GM18519 (cell line): Measurements from ENCODE around the gene CYTH3.
"Not testable (repeated sequence)": the region's sequence is repeated elsewhere in the genome, so short reads cannot be mapped to it uniquely, and the experiment has no call there.

Experiments
- ATAC-seq: cut with Tn5 transposase; IDR thresholded peaks from one replicate; pipeline ENCODE4 v1.9.1; 2021; ENCODE audit warnings: mild to moderate bottlenecking, moderate library complexity; ENCODE audit not compliant: unreplicated experiment, low FRiP score

The CYTH3 gene

DNA sequence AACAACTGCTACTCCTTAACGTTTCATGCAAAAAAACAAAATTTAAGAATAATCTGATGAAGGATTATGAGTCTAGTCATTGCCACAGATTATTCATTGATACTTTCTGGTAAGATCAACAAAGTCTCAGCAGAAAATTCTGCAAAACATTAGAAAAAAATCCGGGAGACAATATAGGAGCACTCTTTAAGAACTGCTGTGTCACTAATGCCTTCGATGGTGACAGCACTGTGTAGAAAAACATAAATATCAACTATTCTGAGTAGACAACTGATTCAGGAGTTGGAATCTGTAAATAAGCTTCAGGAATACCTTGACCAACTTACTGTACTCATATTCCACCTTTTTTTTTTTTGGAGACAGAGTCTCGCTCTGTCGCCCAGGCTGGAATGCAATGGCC lies 69.0 kb downstream of the CYTH3 start:
- no peak for ATAC-seq

DNA sequence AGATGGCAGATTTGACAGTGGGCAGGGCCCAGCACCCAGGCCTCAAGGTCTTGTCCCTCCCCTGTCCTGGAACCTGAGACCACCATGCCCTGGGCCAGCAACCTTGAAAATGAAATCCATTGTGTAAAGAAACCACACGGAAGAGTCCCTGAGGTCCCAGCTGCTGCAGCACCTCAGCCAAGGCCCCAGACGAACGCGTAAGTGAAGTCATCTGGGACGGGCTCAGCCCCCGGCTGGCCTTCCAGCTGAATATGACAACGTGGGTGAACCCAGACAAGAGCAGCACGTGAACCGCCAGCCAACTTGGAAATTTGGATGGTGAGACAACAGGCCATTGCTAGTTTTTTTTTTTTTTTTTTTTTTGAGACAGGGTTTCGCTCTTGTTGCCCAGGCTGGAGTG lies 70.3 kb downstream of the CYTH3 start:
- no peak for ATAC-seq

DNA sequence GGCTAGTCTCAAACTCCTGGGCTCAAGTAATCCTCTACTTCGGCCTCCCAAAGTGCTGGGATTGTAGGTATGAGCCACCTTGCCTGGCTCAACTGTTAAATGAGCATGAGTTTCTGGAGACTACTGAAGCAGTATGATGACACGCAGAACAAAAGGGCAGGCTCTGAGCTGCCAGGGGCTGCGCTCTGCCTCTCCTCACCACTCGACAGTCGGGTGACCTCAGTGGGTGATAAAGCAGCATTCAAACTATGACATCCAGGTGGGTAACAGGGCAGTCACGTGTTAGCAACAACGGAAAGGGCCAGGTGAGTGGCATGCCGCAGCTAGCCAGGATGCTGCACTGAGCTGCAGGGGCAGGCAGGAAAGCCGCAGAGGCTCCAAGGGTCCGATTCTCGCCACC lies 71.5 kb downstream of the CYTH3 start:
- no peak for ATAC-seq

DNA sequence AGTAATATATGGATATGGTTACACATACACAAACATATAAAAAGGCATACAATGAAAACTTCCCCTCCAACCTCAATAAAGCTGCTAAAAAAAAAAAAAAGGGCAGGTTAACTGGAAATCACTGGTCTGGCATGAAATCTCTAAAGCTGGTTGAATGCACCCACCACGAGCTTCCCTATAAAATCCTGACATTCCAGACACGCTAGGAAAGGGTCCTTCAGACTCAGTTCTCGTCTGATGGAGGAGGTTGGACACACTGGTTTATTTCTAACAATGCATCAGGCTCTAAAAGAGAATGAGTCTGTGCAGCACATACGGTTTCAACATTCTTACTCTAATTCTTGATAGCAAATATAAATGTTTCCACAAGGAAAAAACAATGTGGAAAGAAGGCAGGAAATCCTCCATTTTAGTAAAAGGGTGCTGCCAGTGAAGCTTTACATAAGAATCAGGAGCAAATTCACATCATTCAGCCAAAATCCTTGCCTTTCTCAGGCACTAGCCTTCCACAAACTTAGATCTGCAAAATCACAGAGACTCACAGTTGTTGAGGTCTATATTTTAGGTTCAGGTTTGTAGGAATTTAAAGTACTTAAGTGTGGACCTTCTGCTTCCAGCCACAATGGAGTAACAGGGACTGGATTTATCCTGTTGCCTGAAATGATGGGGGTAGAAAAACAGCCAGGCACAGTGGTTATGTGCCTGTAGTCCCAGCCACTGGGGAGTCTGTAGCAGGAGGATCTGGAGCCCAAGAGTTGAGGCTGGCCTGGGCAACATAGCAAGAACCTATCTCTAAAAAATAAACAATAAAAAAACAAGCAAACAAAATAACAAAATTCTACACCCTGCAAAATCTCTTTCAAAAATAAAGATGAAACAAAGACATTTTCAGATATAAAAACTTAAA lies 73.5 kb downstream of the CYTH3 start:
- no peak for ATAC-seq

DNA sequence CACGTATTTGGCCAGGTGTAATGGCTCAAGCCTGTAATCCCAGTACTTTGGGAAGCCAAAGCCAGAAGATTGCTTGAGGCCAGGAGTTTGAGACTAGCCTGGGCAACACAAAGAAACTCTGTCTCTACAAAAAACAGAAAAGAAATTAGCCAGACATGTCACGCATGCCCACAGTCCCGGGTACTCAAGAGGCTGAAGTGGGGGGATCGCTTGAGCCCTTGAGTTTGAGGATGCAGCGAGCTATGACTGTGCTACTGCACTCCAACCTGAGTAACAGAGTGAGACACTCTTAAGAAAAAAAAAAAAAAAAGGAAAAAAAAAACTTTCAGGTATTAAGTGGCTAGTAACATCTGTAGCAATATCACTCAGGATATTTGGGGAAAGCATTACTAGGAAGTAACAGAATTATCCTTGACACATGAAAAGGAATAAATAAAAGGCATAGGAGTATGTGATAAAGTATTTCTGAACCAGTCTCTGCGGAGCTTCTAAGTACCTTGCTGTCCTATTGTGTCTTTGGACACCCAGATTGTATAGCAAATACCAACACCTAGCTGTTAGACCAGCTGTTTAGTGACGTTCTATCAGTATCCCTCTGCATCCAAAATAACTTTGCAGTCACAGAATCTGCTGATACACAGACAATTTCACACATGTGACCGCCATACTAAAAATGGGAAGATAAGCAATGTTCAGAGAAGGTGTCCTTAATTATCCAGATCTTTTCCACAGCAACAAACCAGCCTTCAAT lies 74.4 kb downstream of the CYTH3 start:
- no peak for ATAC-seq

DNA sequence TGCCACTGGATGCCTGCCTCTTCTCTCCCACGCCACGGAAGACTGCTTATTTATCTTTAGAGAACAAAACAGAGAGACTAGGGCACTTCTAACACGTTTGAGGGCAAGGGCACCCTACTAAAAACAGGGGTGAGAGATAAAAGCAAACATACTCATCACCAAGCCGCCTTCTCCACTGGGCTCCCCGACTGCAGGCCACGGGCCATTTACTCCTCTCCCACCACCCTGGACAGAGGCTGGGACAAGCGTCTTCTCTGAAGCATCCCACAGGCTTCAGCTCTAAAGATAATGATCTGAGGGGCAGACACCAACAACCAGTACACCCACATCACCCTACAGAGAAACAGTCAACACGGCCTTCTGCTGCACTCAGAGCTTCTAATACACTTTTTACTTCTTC lies 78.7 kb downstream of the CYTH3 start:
- no peak for ATAC-seq

DNA sequence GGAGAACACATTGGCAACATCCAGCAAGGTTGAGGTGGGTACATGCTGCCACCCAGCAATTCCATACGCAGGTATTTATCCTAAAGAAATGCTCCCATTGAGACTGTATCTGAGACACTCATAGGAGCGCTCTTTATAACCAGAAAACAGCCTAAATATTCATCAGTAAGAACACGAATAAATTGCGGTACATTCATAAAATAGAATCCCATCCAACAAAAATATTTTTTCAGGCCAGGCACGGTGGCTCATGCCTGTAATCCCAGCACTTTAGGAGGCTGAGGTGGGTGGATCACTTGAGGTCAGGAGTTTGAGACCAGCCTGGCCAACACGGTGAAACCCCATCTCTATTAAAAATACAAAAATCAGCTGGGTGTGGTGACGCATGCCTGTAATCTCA lies 81.9 kb downstream of the CYTH3 start:
- ATAC-seq: not testable (repeated sequence)

DNA sequence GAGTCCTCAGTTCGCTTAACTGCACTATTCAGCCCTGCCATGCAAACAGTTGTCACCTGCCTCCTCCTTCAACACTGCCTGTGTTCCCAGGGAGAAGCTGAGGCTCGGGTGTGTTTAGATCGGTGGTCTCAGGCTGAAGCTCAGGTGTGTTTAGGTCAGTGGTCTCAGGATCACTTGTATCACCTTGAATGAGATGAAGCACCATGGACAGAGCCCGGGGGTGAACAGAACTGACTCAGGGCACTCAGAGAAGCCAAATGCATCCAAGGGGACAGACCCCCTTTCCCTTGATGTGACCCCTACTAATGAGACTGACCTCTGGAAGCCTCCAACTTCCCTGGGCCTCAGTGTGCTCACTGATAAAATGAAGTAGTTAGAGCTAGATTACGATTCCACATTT lies 84.0 kb downstream of the CYTH3 start:
- no peak for ATAC-seq

DNA sequence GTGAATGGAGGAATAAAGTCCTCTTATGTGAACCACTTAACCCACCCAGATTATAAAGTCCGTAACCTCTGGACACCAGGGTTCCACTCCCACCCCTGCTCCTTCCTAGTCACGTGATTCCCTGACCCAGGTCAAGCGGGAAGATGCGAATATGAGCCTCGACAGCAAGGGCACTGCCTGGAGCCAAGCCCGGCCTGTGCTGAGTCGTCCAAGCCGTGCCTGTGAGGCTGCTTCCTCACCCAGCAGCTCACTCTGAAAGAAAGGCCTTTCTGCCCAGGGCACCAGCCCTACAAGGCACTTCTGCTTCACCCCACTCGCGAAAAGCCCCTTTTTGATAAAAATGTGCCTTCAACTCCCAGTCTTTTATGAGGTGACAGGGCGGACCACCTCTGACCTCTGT lies 85.8 kb downstream of the CYTH3 start:
- ATAC-seq: no peak

DNA sequence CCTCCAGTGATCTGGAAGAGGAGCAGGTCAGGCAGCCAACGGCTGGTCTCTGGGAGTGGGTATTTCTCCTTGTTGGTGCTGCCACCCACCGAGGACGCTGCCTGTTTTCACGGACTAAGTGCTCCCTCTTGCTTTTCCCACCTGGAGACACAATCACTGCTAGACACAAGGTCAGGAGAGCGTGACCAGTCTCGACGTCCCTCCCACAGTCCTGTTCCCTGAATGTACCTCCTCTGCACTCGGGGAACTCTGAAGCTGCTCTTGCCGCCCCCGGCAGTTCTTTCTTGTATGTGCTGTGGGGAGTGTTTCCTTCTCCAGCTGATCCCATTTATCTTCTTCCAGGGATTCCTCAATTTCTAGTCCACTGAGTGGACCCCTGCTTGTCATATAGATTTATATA lies 89.4 kb downstream of the CYTH3 start:
- no peak for ATAC-seq

DNA sequence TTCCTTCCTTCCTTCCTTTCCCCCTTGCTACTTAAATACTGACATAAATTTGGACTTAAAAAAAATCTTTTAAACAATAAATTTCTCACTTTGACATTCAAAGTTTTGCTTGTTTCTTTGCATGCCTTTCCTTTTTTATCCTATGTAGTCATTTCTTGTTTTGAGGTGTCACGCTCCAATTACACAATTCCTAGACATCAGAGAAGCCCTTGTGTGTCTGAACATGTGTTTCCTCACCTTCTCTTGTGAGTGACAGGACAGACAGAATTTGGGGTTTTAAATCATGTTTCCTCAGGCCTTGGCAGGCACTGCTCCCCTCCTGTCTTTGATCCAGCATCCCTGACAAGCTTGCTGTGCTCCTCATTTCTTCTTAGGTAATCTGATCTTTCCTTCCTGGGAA lies 91.3 kb downstream of the CYTH3 start:
- no peak for ATAC-seq

DNA sequence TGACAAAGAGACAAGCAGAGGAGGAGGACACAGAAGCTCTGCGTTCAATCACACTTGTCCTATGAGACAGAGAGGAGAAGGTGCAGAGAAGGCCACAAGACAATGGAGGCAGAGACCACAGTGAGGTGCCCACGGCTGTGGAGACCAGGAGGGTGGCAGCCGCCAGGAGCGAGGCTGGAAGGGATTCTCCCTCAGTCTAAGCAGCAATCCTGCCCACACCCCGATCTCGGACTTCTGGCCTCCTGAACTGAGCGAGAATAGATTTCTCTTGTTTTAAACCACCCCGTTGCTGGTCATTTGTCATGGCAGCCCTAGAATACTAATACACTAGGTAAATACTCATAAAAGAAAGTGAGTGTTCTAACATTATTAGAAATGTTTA lies 92.1 kb downstream of the CYTH3 start:
- no peak for ATAC-seq

DNA sequence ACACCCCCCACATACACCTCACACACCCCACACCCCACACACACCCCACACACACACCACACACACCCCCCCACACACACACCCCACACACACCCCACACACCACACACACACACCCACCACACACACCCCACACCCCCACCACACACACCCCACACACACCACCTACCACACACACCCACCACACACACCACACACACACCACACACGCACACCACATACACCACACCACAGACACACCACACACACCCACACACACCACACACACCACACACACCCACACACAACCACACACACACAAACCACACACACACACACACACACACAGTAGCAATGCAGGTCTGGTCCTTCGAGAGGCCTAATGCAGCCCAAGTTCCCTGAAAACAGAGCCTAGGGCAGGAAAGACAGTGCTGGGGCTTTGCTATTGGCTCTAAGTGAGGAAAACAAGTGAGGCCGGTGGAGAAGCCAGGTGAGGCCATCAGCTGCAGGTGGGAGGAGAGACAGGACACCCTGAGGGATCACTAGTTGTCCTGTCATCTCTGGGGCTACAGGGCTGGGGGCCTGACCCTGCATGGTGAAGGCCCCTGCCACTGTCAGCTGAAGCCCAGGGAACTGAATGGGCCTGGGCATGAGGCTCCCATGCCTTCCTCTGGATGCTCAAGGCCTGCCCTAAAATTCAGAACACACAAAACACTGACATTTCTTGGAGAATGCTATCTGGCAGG lies 92.6 kb downstream of the CYTH3 start:
- no peak for ATAC-seq

DNA sequence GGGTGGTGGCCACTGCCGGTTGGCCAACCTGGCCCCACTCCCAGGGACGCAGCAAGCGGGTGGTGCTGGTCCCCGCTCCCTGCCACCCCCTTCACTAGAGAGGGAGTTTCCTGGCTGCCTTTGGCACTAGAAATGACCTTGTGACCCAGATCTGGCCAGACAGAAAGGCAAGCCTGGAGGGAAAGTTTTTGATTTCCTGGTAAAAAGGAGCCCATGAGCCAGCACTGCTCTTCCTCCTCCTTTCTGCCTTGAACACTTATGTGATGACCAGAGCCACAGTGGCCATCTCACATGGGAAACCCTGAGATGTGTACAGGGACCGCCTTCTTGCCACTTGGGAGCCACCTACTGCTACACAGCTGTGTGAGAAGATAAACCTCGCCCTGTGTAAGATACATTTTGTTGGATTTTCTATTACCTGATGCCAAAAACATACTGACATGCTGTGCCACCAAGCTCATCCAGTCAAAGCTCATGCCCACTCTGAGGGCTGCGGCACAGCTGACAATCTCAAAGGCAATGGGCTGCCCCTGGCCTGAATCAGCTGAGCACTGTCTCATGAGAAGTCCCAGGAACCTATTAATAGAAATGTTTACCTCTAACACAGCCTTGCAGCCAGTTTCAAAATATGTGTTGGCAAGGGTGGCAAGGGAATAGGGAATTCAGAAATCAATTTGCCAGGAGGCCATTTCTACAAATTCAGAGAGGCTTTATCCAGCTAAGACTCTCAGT lies 94.0 kb downstream of the CYTH3 start:
- ATAC-seq: no peak

DNA sequence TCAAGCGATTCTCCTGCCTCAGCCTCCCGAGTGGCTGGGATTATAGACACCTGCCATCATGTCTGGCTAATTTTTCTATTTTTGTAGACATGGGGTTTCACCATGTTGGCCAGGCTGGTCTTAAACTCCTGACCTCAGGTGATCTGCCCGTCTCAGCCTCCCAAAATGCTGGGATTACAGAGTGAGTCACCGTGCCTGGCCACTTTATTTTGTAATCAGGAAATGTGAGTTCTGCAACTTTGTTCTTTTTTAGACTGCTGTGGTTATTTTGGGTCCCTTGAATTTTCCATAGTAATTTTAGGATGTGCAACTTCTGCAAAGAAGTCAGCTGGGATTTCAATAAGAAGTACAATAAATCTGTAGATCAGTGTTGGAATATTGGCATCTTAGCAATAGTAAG lies 96.8 kb downstream of the CYTH3 start:
- no peak for ATAC-seq

DNA sequence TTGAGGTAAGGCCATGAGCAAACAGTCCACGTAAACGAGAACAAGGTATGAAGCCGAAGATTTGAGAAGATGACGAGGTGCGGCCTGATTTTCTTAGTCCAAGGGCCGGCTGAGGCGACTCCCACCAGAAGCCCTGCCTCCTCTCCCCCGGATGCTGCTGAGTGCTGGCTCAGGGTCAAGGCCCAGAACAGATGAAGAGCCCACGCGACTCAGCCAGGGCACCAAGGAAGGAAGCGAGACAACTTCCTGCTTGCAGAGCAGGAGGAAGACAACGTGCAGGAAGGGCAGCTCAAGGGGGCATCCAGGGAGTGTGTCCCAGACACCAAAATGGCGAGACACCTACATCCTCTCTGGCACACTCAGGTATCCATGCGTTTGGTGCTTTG lies 99.5 kb downstream of the CYTH3 start:
- no peak for ATAC-seq

DNA sequence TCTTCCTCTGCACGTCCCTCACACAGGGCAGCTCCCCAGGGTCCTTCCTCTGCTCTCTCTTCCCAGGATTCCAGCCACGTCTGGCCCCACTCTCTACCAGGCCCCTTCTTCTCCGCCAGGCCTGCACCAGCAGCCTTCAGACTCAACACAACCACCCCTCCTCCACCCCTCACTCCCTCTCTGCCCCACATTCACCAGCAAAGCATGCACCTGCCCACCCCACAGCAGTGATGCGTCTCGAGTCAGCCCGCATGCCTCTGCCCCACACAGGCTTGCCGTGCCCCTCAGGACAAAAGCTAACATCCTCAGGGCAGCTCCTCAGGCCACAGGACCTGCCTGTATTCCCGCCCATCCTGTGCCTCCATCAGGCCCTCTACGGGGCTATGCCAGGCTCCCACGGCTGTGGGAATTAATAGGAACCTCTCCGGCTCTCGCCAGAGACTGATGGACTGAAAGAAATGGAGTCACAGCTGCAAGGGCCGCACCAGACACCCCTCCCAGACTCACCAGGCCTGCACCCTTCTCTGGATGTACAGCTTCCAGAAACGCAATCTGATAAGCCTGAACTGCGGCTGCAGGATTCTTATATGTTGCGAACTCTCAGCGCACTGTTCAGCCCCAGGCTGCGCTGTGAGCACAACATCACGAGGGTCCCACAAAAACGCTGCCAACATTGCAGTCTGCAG lies 100.1 kb downstream of the CYTH3 start:
- ATAC-seq: no peak

DNA sequence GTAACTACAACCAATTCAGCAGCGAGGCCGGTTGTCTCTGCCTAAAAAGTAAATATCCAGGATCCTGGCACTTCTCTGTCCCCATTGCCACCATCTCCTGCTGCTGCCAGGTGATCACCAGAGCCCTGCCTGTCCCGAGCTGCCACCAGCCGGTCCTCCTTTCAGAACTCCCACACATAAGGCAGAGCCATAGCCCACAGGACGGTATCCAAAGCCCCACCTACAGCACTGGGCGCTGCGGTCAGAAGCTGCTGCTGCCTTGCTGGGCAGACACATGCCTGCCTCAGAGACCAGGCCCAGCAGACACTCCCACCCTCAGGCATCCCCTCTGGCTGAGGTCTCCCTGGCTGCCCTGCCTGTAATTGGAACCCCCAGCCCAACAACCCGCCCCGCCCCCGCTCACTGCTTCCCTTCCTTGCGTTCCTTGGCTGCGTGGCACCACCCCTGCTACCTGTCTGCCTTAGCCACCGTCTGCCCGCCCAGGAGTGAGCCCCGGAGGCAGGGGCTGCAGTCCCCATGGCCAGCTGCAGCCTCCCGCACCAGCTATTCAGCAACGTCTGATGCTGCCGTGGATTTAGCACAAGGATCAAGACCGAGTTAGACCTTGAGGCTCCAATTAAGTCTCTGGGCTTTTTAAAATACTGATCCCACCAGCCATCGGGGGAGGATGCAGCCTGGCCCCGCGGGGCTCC lies 100.7 kb downstream of the CYTH3 start:
- no peak for ATAC-seq
